Esophagus mucosa (tissue), 1 donor: ENCODE measurements around the gene PGP. TPM values are rescaled to one million over a fixed set of nuclear protein-coding genes. Genes with fewer than 3 reads are reported as not detected.
"Not testable (repeated sequence)": the region's sequence is repeated elsewhere in the genome, so short reads cannot be mapped to it uniquely, and the experiment has no call there.

Source experiments
- ATAC-seq: fragments of 200-7000 bp; cut with Tn5 transposase; one replicate; pipeline ENCODE4 v1.9.1; 2020
- total RNA-seq: library from RNA; stranded (reverse); gene quantifications from one replicate; pipeline ENCODE4 v1.2.4, GENCODE V29; 2023
- donor health status: DM: yes; HTN: yes; CAD: no.

PGP gene, protein sequence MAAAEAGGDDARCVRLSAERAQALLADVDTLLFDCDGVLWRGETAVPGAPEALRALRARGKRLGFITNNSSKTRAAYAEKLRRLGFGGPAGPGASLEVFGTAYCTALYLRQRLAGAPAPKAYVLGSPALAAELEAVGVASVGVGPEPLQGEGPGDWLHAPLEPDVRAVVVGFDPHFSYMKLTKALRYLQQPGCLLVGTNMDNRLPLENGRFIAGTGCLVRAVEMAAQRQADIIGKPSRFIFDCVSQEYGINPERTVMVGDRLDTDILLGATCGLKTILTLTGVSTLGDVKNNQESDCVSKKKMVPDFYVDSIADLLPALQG
- total RNA-seq, result 6.6 TPM

DNA sequence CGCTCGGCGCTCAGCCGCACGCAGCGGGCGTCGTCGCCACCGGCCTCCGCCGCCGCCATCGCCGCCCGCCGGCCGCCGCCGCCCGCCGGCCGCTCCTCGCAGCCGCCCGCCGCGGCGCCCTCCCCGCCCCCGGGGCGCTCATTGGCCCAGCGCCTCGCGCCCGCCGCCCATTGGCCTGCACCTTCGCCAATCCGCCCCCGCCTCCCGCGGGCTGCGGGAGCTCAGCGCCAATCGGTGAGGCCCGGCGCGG is at the start of gene PGP:
PGP (minus strand) TSS at position 122 of the 250 bp plus-strand sequence; CDS start at position 59, 63 bp downstream.
- peak; percentile 92 for ATAC-seq

DNA sequence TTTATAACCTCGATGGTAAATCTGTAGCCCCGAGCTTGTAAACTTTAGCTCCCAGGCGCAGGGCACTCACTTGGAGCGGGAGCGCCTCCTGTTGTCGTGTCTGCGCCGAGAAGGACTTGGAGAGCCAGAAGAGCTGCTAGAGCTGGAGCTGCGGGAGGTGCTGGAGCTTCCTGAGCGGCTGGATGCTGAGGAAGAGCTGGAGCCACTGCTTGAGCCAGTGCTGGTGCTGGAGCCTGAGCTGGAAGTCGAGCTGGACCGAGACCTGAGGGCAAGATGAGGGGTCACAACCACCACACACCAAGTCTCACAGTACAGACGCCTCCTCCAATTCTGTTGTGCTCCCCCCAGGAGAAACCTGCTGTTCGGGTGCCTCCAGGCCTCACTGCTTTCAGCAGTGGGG is 48.4 kb upstream of the PGP start:
- ATAC-seq, result not testable (repeated sequence)

DNA sequence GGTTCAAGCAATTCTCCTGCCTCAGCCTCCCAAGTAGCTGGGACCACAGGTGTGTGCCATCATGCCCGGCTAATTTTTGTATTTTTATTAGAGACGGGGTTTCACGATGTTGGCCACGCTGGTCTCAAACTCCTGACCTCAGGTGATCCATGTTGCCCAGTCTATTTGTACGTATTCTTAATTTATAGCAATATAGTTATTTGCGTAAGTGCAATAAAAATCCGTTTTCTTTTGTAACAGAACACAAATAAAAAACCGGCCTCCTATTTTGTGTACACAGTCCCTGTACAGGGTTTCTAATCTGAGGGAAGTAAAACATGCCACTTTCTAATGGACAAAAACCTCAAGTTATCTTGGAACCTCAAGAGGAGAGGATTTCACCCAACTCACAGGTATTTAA is 45.6 kb upstream of the PGP start:
- ATAC-seq, result no peak

DNA sequence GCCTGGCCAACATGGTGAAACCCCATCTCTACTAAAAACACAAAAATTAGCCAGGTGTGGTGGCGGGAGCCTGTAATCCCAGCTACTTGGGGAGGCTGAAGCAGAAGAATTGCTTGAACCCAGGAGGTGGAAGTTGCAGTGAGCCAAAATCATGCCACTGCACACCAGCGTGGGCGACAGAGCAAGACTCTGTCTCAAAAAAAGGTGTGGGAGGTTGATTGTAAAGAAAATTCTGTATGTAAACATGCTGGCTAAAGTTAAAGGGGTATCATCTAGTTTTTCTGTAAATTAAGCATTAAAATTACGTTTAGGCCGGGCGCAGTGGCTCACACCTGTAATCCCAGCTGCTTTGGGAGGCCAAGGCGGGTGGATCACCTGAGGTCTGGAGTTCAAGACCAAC is 43.9 kb upstream of the PGP start:
- not testable (repeated sequence) for ATAC-seq

DNA sequence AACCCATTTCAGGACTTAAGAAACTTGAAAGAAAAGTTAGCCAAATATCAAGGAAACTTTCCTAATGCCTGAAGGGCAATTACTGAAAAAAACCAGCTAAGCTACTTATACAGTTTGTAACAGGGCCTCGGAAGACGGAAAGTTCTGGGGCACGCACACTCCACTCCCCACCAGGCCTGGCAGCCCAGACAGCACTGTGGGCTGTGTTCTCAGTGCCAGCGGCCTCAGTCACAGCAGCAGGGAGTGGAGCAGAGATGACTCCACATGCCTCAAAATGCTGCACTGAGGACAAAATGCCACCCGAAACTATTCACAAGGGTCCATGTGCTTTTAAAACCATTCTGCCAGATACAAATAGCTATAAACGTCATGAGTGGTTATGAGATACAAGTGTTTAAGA is 43.1 kb upstream of the PGP start:
- no peak for ATAC-seq

DNA sequence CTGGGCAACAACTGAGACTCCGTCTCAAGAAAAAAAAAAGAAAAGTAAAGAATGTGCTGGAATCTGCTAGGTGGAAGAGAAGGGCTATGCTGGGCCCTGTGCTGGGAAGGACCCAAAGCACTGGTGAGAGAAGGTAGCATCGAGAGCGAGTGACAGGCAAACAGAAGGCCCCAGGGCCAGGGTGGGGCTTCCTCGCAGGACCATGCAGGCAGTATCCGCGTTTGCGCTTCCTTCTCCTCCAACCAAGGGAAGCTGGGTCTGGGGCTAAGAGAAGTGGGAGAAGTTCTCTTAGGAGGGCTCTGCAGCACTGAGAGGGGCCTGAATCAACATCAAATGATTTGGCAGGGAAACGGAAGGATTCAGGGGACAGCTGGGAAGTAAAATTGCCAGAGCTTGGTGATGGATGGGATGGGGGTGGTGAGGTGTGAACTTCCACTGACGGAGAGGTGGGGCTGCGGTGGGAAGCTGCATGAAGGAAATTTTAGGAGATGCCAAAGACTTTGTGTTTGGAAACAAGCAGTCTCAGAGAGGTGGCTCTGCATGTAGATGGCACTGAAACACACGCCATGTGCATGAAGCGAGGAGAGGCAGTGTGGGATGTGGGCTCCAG is 42.0 kb upstream of the PGP start:
- no peak for ATAC-seq

DNA sequence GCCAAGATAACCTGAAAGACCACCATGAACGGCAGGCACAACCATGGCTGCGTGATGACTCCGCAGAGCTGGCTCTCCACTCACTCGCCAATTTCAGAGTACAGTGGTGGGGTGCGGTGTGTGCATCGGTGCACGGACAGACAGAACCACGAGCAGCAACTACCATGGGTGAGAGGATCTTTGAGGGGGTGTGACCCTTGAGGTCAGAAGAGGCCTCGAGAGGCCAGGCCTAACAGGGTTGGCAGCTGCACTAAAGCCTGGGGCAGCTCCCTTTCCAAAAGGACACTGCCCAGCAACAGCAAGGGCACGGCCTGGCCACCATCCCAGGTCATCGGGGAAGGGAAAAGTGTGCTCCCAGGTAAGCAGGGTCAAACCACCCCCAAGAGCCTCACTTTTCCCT is 38.7 kb upstream of the PGP start:
- no peak for ATAC-seq

DNA sequence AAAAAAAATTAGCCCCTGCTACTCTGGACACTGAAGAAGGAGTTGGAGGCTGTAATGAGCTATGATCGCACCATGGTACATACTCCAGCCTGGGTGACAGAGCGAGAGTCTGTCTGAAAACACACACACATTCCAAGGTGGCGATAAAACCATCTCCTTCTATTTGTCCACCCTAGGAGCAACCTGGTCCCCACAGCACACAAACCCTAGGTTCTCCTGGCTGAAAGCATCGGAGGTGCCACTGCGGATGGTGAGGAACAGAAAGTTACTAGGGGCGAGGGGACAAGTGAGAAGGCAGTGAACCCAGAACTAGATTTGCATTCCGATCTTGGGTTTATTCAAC is 38.1 kb upstream of the PGP start:
- ATAC-seq, result no peak

DNA sequence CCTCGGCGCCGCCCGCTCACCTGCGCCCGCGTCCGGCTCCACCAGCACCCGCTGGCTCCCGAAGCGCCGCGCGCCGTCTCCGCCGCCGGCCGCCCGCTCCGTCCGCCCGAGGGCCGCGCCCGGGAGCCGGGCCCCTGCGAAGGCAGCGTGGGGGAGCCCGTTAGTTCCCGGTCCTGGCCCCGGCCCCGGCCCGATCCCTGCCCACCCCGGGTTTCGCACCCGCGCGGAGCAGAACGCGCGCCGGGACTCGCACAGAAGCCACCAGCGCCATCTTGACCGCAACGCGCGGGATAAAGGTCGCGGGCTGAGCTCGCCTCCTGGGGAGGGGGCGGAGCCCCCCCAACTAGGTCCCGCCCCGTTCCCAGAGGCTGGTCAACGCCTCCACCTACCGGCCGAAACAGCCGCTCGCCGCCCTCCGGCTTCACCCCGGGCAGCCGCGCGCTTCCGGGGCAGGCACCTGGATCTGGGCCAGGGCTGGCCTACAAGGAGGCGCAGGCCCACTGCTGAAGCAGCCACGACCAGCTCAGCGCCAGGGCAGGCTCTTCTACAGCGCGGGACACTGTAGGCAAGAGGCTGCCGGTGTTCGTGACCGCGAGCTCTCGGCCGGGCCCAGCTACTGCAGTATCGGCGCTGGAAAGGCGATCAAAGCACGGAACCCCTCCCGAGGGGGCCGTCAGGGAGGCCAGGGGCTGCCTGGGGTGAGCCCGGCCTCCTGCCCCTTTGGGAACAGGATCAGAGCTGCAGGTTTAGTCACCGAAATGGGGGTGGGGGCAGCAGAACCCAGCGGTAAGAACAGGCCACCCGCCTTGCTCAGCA is 36.9 kb upstream of the PGP start, which contains the start of gene ECI1:
ECI1 (minus strand) TSS at position 292 of the 816 bp plus-strand sequence; CDS start at position 271, 21 bp downstream.
- ATAC-seq, result peak; percentile 94

DNA sequence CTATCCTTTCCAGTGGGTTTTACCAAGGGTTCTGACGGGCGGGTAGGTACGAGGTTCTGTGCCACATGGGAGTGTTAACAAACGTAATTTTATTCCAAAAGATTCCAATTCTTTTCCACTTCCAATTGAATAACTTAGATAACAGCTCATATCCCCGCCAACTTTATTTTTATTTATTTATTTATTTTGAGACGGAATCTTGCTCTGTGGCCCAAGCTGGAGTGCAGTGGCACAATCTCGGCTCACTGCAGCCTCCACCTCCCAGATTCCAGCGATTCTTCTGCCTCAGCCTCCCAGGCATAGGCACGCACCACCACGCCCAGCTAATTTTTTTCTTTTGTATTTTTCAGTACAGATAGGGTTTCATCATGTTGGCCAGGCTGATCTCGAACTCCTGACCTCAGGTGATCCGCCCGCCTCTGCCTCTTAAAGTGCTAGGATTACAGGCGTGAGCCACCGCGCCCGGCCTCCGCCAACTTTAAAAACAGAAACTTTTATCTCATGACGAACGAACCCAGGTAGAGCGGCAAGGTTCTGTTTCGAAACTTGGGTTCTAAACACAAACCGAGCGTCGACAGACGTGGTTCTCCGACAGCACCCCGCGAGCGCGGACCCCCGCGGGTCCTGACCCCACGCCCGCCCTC is 36.1 kb upstream of the PGP start:
- peak; percentile 17 for ATAC-seq

DNA sequence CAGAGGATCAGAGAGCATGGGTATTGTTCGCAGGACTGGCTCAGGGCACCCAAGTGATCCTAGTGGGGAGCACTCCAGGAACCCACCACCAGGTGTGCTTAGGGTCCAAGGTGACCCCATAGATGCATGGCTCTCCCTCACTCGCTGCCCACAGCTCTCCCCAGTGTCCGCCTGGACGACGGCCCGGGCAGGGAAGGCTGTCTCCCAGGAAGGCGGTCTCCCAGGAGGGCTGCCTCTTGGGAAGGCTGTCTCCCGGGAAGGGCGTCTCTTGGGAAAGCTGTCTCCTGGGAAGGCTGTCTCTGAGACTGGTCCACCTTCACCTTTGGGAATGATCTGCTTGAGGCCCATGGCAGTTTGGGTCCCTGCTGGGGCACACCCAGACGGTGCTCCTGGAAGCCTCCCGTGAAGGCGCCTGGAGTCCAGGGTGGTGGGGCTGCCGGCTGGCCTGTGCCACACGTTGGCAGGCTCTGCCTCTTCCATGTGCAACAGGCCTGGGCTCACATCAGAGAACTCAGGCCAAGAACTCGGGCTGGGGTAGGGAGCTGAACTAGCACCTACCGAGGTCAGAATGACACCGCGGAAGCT is 31.8 kb upstream of the PGP start:
- ATAC-seq, result no peak

DNA sequence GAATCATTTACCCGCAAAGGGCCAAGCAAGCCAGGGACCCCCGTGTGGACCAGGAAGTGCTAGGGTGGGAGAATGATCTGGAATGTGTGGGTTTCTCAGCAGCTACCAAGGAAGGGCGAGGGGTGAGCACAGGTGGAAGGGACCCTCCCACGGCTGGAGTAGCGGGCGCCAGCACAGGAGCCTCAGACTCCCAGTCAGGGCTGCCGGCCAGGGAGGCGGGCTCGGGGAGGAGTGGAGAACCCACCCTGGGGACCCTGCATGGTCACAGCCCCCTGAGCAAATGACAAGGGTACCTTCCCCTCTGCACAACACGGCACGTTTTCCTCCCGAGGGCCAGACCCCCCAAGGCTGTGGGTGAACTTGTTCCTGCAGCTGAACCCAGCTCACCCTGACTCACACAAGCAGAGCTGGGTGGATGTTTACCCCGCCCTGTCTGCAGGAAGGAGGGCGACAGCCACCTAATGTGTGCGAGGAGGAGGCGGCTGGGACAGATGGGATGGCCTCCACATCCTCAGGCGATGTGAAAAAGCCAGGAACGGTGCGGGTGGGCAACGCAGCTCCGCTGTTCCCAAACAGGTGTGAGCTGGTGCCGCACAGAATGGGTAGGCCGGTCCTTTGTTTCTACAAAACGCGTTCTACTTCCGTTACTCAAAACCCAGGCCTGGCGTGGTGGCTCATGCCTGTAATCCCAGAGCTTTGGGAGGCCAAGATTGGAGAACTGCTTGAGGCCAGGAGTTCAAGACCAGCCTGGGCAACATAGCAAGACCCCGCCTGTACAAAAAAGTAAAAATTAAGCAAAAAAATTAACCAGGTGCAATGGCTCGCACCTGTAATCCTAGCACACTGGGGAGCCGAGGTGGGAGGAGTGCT is 30.5 kb upstream of the PGP start:
- ATAC-seq, result peak; percentile 46

DNA sequence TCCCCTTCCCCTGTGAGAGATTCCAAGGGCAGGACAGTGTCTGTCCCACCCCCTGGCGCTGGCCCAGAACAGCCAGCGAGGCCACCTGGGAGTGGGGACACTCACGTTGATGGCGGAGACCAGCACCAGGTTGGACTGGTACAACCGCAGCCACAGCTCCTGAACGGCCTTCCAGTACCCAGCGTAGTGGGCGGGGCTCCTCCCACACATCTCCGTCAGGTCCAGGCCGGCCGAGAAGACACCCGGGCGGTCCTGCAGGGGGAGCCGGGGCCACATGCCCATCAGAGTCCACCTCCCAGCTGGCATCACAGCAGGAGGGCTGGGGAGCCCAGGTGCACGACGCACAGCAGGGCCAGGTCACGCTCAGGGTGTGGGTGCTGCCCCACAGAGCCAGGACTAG is 29.7 kb upstream of the PGP start:
- ATAC-seq, result peak; percentile 31

DNA sequence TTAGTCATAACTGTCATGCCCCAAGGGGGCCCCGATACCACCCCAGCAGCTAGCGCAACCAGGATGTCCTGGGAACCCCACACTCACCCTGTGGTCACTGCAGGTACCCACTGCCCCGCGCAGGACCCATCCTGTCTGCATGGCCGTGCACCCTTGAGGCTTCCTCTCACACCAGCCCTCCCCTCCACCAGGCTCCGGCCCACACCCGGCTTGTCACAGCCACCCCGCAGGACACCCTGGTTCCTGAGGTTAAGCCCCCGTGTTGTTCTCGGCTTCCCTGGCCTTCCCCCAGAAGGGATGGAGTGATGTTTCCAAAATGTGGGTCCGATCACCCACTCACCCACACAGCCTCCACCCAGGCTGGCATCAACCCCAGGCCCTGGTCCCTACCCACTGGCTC is 29.1 kb upstream of the PGP start:
- peak; percentile 5 for ATAC-seq

DNA sequence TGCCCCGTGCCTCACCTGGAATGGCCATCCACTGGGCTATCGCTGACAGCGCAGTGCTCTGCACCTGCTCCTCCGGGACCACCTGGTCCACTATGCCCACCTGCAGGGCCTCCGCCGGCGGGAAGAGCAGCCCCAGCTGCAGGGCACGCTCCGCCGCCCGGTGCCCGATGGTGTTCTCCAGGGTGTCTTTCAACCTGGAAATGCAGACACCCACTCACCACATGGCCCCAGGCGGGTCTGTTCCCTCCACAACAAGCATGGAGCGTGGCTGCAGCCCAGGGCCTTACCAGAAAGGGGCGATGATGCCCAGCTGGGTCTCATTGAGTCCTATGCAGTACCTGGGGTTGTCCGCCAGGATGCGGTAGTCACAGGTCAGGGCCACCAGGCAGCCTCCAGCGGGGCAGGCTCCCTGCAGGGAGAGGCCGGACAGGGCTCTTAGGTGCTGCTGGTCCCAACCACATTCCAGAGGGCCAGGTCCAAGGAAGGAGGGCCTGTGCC is 28.4 kb upstream of the PGP start:
- ATAC-seq, result no peak

DNA sequence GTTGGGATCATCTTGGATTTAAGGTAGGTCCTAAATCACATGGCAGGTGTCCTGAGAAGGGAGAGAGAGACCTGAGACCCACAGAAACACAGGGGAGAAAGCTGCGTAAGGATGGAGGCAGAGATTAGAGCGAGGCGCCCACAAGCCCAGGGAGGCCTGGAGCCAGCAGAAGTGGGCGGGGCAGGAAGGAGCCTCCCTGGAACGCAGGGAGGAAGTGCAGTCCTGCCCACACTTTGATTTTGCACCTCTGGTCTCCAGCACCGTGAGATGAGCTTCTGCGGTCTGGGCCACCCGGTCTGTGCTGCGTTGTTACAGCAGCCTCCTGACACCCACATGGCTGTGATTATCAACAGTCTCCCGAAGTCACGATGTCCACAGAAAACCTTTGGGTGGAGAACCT is 28.0 kb upstream of the PGP start:
- ATAC-seq, result no peak

DNA sequence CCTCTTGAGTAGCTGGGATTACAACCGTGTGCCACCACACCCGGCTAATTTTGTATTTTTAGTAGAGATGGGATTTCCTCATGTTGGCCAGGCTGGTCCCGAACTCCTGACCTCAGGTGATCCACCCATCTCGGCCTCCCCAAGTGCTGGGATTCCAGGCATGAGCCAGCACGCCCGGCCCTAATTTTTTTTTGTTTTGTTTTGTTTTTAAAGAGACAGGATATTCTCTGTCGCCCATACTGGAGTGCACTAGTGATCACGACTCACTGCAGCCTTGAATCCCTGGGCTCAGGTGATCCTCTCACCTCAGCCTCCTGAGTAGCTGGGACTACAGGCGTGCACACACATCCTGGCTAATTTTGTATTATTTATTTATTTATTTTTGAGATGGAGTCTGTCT is 25.7 kb upstream of the PGP start:
- not testable (repeated sequence) for ATAC-seq

DNA sequence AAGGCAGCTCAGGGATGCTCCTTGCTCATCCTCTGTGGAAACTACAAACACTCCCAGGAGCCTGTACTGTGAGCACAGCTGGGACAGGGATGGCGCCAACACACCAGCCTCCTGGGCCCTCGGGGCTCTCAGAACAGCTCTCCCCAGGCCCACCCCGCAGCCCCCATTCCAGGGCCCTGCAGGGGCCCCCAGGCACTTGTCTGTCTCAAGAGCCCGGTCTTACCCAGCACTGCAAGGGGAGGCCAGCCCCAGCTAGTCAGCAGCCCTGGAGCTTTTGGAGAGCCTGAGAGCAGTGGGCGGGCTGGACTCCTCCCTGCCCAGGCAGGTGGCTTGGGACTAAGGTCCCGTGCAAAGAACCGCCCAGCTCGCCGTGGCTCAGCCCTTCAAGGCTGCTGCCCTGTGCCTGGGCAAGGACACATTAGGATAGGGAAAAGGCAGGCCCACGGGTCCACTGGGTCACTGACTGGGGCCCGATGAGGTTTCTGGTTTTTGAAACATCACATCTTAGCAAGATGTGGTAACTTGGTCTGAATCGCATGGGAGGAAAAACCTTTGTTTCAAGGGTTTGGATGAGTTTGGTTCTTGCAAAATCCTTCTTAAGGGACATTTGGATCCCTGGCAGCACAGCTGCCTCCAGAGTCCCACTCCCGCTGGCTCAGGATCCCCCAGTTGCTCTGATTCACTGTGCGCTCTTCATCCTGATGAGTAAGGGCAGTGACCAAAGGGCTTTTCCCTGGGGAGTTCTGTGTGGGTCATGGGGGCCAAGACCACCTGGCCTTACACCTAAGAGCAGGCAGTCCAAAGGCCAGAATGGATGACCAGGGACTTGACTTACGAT is 24.4 kb upstream of the PGP start:
- peak; percentile 32 for ATAC-seq

DNA sequence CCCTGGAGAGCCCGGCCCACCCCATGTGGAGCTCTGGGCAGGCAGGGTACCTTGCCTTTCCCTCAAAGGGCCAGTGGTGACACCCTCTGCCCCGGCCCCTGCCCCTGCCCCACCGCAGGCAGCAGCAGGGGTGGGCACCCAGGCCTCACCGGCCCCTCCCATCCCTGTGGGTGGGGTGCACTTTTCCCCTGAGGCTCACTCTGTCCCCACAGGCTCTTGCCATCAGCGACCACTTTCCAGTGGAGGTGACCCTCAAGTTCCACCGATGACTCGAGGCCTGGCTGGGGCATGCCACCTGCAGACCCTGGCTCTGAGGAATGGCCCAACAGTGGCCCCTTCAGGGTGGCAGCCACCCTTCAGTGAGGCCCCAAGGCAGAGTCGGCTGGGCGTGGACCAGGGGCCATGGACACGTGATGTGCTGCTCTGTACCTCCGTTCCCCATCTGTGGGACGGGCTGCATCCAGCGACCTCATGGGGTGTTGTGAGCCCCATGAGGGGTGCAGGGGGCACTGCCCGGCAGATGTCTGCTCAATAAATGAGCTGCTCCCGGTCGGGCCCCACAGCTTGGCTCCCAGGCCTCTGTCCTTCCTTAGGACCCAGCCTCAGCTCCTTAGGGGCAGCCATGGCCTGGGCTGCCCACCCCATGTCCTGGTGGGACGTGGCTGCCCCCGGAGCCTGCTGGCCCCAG is 23.7 kb upstream of the PGP start:
- ATAC-seq, result peak; percentile 17

DNA sequence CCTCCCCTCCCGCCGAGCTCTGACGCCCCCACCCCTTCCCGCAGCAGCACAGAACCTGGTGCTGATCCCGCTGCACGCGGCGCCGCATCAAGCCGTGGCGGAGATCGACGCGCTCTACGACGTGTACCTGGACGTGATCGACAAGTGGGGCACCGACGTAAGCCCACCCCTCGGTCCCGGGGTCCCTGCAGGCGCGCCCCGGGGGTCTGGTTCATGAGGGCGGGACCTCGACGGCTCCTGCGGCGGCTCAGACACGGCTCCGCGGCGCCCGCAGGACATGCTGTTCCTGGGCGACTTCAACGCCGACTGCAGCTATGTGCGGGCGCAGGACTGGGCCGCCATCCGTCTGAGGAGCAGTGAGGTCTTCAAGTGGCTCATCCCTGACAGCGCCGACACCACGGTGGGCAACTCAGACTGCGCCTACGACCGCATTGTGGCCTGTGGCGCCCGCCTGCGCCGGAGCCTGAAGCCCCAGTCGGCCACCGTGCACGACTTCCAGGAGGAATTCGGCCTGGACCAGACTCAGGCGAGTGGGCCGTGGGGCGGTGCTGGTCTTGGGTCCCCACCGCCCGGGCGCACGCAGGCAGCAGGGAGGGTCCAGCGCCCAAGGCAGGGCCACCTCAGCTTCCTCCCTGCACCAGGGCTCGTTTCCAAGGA is 23.0 kb upstream of the PGP start:
- peak; percentile 7 for ATAC-seq
